NCI-H2171 (cell line): Measurements from ENCODE around the gene GPN2.
A peak's percentile ranks its signal among the peaks of the same experiment; 100 is the strongest.

Experiments used
- DNase-seq: peaks from one replicate; lab custom pipeline; 2025; lab: John Stamatoyannopoulos, UW

The GPN2 gene

GRCh38 chr1:26831546-26832248 is 58.4 kb downstream of the GPN2 start:
- no peak for DNase-seq

GRCh38 chr1:26831059-26831458 is 59.0 kb downstream of the GPN2 start:
- DNase-seq = no peak

- DNase-seq = no peak
These were observed 60.7 kb downstream of the GPN2 start for GRCh38 chr1:26829184-26829911.

- no peak for DNase-seq
These were observed 61.6 kb downstream of the GPN2 start for GRCh38 chr1:26828411-26828991.

GRCh38 chr1:26827663-26828062 is 62.4 kb downstream of the GPN2 start:
- DNase-seq = no peak

- no peak for DNase-seq
These were observed 62.9 kb downstream of the GPN2 start for GRCh38 chr1:26827106-26827604.

GRCh38 chr1:26826261-26827105 is 63.6 kb downstream of the GPN2 start, which contains the start of gene ZDHHC18:
Gene ZDHHC18, plus strand, starts transcription at chr1:26826688. Its CDS starts 117 bp downstream, at chr1:26826805.
- peak; percentile 42 for DNase-seq
